Activated CD4-positive, alpha-beta T cell treated with anti-CD3 and anti-CD28 coated beads, Interleukin-10, Interleukin-2, amounts not matched to agents 100 ng/mL and 50 ng/mL, durations not matched to agents 16 hours and 8 hours (primary cell): ENCODE data around the gene NOSTRIN.

Experiments
- DNase-seq: peaks from one replicate; pipeline ENCODE4 v3.0.0-alpha.2; 2020

Gene NOSTRIN

GRCh38 chr2:168889635-168890005 lies 87.2 kb downstream of the NOSTRIN start:
- DNase-seq = peak; percentile 6

GRCh38 chr2:168890006-168890782 lies 87.8 kb downstream of the NOSTRIN start, which contains the start of gene SPC25:
Gene SPC25 (minus strand): TSS chr2:168890430. CDS start chr2:168889519, 911 bp downstream.
- DNase-seq = peak; percentile 97

GRCh38 chr2:168892327-168892726 lies 89.9 kb downstream of the NOSTRIN start:
- DNase-seq = no peak

GRCh38 chr2:168894101-168894500 lies 91.7 kb downstream of the NOSTRIN start:
- no peak for DNase-seq

- DNase-seq = no peak
Observed at GRCh38 chr2:168894720-168895119, 92.3 kb downstream of the NOSTRIN start.

- DNase-seq = no peak
Observed at GRCh38 chr2:168895771-168896170, 93.3 kb downstream of the NOSTRIN start.

GRCh38 chr2:168896783-168897182 lies 94.3 kb downstream of the NOSTRIN start:
- no peak for DNase-seq

- no peak for DNase-seq
Observed at GRCh38 chr2:168897449-168897848, 95.0 kb downstream of the NOSTRIN start.

GRCh38 chr2:168901003-168901402 lies 98.6 kb downstream of the NOSTRIN start, which contains the start of gene G6PC2:
Gene G6PC2 (plus strand): TSS chr2:168901291. CDS start chr2:168901332, 41 bp downstream.
- DNase-seq = no peak

GRCh38 chr2:168903888-168904287 lies 101.5 kb downstream of the NOSTRIN start:
- DNase-seq = no peak

GRCh38 chr2:168904358-168904757 lies 101.9 kb downstream of the NOSTRIN start:
- DNase-seq = no peak

- no peak for DNase-seq
Observed at GRCh38 chr2:168907940-168908662, 105.7 kb downstream of the NOSTRIN start.

GRCh38 chr2:168910330-168910729 lies 107.9 kb downstream of the NOSTRIN start:
- no peak for DNase-seq

- no peak for DNase-seq
Observed at GRCh38 chr2:168912466-168912865, 110.0 kb downstream of the NOSTRIN start.

- DNase-seq = no peak
Observed at GRCh38 chr2:168912901-168913369, 110.5 kb downstream of the NOSTRIN start.

- DNase-seq = no peak
Observed at GRCh38 chr2:168913495-168913894, 111.1 kb downstream of the NOSTRIN start.
